ENCODE data around the gene GDAP1L1.
A peak's percentile ranks its signal among the peaks of the same experiment; 100 is the strongest.

Gene GDAP1L1

GRCh38 chr20:44247131-44247571 lies at the start of gene GDAP1L1:
TSS of gene GDAP1L1 (plus strand) at chr20:44247308. CDS start at chr20:44247335, 27 bp downstream.
- DNase-seq, result no peak

GRCh38 chr20:44198872-44199271 lies 48.2 kb upstream of the GDAP1L1 start:
- DNase-seq, result no peak

- DNase-seq, result no peak
Measured at GRCh38 chr20:44199877-44200276, 47.2 kb upstream of the GDAP1L1 start.

GRCh38 chr20:44200371-44200770 lies 46.7 kb upstream of the GDAP1L1 start:
- DNase-seq, result no peak

GRCh38 chr20:44200983-44201382 lies 46.1 kb upstream of the GDAP1L1 start:
- DNase-seq, result no peak

- no peak for DNase-seq
Measured at GRCh38 chr20:44203161-44203560, 43.9 kb upstream of the GDAP1L1 start.

GRCh38 chr20:44204156-44204831 lies 42.8 kb upstream of the GDAP1L1 start:
- peak in 1 of 2 experiments; percentile 12 for DNase-seq

- no peak for DNase-seq
Measured at GRCh38 chr20:44204832-44205215, 42.3 kb upstream of the GDAP1L1 start.

- no peak for DNase-seq
Measured at GRCh38 chr20:44206132-44206531, 41.0 kb upstream of the GDAP1L1 start.

- no peak for DNase-seq
Measured at GRCh38 chr20:44207126-44207723, 39.9 kb upstream of the GDAP1L1 start.

GRCh38 chr20:44208165-44208564 lies 38.9 kb upstream of the GDAP1L1 start:
- no peak for DNase-seq

- no peak for DNase-seq
Measured at GRCh38 chr20:44208770-44209169, 38.3 kb upstream of the GDAP1L1 start.

GRCh38 chr20:44209686-44210405 lies 37.3 kb upstream of the GDAP1L1 start:
- peak; percentile 45 to 47 for DNase-seq

GRCh38 chr20:44210406-44211176 lies 36.5 kb upstream of the GDAP1L1 start, which contains the start of gene OSER1:
TSS of gene OSER1 (minus strand) at chr20:44210771. CDS start at chr20:44206957, 3,814 bp downstream.
- peak; percentile 95 for DNase-seq

- peak; percentile 11 to 32 for DNase-seq
Measured at GRCh38 chr20:44211177-44212039, 35.7 kb upstream of the GDAP1L1 start.

GRCh38 chr20:44212792-44213191 lies 34.3 kb upstream of the GDAP1L1 start:
- no peak for DNase-seq

- DNase-seq, result peak; percentile 80 to 85
Measured at GRCh38 chr20:44215125-44215524, 32.0 kb upstream of the GDAP1L1 start.

GRCh38 chr20:44217342-44218092 lies 29.6 kb upstream of the GDAP1L1 start:
- peak; percentile 65 to 75 for DNase-seq

- DNase-seq, result no peak
Measured at GRCh38 chr20:44218446-44218845, 28.7 kb upstream of the GDAP1L1 start.

GRCh38 chr20:44219170-44219730 lies 27.9 kb upstream of the GDAP1L1 start:
- DNase-seq, result no peak

- DNase-seq, result no peak
Measured at GRCh38 chr20:44219791-44220190, 27.3 kb upstream of the GDAP1L1 start.

Measured in Kasumi-1 (cell line).